ENCODE data around the gene TMEM115. TPM values are rescaled to one million over a fixed set of nuclear protein-coding genes. Genes with fewer than 3 reads are reported as not detected.

TMEM115 gene
- total and polyA plus RNA-seq, 2 experiments from 2014 or later, result 17.8 to 49.2 TPM

DNA sequence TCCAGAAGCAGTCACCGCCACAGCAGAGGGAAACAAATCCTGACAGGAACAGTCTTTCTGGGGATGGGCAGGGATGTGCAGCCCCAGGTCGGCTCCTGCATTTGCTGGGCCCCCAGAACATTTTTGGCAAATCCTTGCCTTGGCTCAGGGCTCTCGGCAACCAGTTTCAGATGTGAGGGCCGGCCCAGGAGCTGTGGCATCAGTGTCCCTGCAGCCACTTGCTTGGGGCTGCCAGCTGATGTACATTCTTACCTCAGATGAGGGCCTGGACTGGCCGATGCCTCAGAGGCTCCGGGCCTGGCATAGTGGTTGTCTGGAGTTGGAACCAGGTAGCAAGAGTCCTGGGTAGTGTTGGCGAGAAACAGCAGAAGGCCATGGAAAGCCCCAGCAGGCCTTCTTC lies 4.5 kb downstream of the TMEM115 start (continued):
- TF ChIP-seq, protein P1, sequence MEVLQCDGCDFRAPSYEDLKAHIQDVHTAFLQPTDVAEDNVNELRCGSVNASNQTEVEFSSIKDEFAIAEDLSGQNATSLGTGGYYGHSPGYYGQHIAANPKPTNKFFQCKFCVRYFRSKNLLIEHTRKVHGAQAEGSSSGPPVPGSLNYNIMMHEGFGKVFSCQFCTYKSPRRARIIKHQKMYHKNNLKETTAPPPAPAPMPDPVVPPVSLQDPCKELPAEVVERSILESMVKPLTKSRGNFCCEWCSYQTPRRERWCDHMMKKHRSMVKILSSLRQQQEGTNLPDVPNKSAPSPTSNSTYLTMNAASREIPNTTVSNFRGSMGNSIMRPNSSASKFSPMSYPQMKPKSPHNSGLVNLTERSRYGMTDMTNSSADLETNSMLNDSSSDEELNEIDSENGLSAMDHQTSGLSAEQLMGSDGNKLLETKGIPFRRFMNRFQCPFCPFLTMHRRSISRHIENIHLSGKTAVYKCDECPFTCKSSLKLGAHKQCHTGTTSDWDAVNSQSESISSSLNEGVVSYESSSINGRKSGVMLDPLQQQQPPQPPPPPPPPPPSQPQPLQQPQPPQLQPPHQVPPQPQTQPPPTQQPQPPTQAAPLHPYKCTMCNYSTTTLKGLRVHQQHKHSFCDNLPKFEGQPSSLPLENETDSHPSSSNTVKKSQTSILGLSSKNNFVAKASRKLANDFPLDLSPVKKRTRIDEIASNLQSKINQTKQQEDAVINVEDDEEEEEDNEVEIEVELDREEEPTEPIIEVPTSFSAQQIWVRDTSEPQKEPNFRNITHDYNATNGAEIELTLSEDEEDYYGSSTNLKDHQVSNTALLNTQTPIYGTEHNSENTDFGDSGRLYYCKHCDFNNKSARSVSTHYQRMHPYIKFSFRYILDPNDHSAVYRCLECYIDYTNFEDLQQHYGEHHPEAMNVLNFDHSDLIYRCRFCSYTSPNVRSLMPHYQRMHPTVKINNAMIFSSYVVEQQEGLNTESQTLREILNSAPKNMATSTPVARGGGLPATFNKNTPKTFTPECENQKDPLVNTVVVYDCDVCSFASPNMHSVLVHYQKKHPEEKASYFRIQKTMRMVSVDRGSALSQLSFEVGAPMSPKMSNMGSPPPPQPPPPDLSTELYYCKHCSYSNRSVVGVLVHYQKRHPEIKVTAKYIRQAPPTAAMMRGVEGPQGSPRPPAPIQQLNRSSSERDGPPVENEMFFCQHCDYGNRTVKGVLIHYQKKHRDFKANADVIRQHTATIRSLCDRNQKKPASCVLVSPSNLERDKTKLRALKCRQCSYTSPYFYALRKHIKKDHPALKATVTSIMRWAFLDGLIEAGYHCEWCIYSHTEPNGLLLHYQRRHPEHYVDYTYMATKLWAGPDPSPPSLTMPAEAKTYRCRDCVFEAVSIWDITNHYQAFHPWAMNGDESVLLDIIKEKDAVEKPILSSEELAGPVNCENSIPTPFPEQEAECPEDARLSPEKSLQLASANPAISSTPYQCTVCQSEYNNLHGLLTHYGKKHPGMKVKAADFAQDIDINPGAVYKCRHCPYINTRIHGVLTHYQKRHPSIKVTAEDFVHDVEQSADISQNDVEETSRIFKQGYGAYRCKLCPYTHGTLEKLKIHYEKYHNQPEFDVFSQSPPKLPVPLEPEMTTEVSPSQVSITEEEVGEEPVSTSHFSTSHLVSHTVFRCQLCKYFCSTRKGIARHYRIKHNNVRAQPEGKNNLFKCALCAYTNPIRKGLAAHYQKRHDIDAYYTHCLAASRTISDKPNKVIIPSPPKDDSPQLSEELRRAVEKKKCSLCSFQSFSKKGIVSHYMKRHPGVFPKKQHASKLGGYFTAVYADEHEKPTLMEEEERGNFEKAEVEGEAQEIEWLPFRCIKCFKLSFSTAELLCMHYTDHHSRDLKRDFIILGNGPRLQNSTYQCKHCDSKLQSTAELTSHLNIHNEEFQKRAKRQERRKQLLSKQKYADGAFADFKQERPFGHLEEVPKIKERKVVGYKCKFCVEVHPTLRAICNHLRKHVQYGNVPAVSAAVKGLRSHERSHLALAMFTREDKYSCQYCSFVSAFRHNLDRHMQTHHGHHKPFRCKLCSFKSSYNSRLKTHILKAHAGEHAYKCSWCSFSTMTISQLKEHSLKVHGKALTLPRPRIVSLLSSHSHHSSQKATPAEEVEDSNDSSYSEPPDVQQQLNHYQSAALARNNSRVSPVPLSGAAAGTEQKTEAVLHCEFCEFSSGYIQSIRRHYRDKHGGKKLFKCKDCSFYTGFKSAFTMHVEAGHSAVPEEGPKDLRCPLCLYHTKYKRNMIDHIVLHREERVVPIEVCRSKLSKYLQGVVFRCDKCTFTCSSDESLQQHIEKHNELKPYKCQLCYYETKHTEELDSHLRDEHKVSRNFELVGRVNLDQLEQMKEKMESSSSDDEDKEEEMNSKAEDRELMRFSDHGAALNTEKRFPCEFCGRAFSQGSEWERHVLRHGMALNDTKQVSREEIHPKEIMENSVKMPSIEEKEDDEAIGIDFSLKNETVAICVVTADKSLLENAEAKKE (CRISPR knock-in tag; IDR thresholded peaks at IDR 0.05), result no peak
- no peak for TF ChIP-seq NANOG (IDR thresholded peaks at IDR 0.05; ENCODE audit: borderline replicate concordance)
- TF ChIP-seq ZNF114 (CRISPR knock-in tag; IDR thresholded peaks at IDR 0.05), result no peak
- TF ChIP-seq STAT1 (IDR thresholded peaks at IDR 0.05; ENCODE audit: unreplicated experiment), result no peak
- TF ChIP-seq EZH2 (IDR thresholded peaks at IDR 0.05; ENCODE audit: low read depth, unreplicated experiment), result no peak
- TF ChIP-seq POLR2AphosphoS5 (IDR thresholded peaks at IDR 0.05; ENCODE audit: low read depth), result no peak
- TF ChIP-seq, protein P2, sequence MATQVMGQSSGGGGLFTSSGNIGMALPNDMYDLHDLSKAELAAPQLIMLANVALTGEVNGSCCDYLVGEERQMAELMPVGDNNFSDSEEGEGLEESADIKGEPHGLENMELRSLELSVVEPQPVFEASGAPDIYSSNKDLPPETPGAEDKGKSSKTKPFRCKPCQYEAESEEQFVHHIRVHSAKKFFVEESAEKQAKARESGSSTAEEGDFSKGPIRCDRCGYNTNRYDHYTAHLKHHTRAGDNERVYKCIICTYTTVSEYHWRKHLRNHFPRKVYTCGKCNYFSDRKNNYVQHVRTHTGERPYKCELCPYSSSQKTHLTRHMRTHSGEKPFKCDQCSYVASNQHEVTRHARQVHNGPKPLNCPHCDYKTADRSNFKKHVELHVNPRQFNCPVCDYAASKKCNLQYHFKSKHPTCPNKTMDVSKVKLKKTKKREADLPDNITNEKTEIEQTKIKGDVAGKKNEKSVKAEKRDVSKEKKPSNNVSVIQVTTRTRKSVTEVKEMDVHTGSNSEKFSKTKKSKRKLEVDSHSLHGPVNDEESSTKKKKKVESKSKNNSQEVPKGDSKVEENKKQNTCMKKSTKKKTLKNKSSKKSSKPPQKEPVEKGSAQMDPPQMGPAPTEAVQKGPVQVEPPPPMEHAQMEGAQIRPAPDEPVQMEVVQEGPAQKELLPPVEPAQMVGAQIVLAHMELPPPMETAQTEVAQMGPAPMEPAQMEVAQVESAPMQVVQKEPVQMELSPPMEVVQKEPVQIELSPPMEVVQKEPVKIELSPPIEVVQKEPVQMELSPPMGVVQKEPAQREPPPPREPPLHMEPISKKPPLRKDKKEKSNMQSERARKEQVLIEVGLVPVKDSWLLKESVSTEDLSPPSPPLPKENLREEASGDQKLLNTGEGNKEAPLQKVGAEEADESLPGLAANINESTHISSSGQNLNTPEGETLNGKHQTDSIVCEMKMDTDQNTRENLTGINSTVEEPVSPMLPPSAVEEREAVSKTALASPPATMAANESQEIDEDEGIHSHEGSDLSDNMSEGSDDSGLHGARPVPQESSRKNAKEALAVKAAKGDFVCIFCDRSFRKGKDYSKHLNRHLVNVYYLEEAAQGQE (IDR thresholded peaks at IDR 0.05; ENCODE audit: unreplicated experiment), result no peak
- TF ChIP-seq CREB1 (CRISPR knock-in tag; IDR thresholded peaks at IDR 0.05; ENCODE audit: low read depth), result no peak

Data from GM23338 (cell line).